Thyroid gland (tissue), 4 donors: ENCODE results near the gene FXYD6.

Experiments
- POLR2A ChIP-seq, 2 donors: fragments of 450-650 bp; IDR thresholded peaks; one replicate each; pipeline ENCODE4 v1.6.1; 2017; ENCODE audit warnings: antibody characterized with exemption in 2 of 2, mild to moderate bottlenecking in 2 of 2, moderate library complexity in 1 of 2
- TF ChIP-seq, protein P1 (sequence below), 6 experiments: fragments of 200-600 bp in 3 of 6; fragments of 450-650 bp in 3 of 6; sonication (generic) in 3 of 6; IDR thresholded peaks; one replicate each; pipeline ENCODE4 v1.5.1; 2016 to 2019; ENCODE audit warnings: antibody characterized with exemption in 6 of 6, mild to moderate bottlenecking in 2 of 6, inconsistent platforms in 1 of 6, moderate library complexity in 1 of 6

DNA sequence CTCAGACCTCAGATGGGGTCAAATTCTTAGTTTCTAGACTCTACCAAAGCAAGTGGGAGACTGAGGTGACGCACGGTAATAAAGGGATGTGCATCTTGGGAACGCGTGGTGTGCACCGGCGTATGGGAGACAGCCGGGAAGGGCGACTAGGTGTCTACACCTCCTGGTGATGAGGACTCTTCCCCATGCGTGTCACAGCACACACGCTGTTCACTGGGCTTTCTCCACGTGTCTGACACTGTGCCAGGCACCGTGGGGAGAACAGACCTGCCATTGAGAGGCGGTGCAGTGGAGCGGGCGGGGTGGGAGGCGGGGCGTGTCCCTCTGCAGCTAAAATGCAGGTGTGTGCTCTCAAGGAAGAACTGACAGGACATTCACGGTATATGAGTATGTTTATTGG, 5.3 kb downstream of the FXYD6 start:
- TF ChIP-seq, protein P1, sequence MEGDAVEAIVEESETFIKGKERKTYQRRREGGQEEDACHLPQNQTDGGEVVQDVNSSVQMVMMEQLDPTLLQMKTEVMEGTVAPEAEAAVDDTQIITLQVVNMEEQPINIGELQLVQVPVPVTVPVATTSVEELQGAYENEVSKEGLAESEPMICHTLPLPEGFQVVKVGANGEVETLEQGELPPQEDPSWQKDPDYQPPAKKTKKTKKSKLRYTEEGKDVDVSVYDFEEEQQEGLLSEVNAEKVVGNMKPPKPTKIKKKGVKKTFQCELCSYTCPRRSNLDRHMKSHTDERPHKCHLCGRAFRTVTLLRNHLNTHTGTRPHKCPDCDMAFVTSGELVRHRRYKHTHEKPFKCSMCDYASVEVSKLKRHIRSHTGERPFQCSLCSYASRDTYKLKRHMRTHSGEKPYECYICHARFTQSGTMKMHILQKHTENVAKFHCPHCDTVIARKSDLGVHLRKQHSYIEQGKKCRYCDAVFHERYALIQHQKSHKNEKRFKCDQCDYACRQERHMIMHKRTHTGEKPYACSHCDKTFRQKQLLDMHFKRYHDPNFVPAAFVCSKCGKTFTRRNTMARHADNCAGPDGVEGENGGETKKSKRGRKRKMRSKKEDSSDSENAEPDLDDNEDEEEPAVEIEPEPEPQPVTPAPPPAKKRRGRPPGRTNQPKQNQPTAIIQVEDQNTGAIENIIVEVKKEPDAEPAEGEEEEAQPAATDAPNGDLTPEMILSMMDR (IDR thresholded peaks at IDR 0.05), result no peak
- no peak for TF ChIP-seq POLR2A (IDR thresholded peaks at IDR 0.05)
